Ovary (tissue), 3 donors: ENCODE results near the gene DNAH3.

ENCODE experiments used
- EP300 ChIP-seq: sonication (generic); formaldehyde crosslinking; IDR thresholded peaks from one replicate; pipeline ENCODE4 v1.6.1; 2017; ENCODE audit warnings: antibody characterized with exemption
- POLR2A ChIP-seq: fragments of 450-650 bp; IDR thresholded peaks from one replicate; pipeline ENCODE4 v1.6.1; 2017; ENCODE audit warnings: antibody characterized with exemption, mild to moderate bottlenecking, moderate library complexity
- TF ChIP-seq, protein P1 (sequence below), 3 donors: fragments of 450-650 bp in 2 of 3; fragments of 200-600 bp in 1 of 3; IDR thresholded peaks; one replicate each; pipeline versions ENCODE4 v1.5.1 to v1.8.0; 2016 to 2022; ENCODE audit warnings: antibody characterized with exemption in 3 of 3, mild to moderate bottlenecking in 1 of 3
- donor health status: DM: no; HTN: no; CAD: no.

DNA sequence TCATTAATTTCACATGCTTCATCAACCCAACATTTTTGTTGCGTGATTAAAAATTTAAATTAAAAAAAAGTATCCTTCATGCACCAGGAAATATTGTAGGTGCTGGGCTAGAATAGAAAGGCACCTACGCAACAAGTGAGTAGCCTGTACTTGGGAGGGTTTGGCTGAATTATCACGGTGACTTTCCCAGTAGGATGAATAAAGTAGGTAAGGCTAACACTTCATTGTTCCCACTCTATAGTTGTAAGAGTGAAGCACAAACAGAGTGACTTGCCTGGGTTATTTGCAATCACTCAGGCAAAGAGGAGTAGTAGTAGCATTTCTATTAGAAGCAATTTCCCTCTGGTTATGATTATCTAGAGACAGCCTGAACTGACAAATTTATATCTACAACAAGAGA lies 62.5 kb downstream of the DNAH3 start:
- no peak for TF ChIP-seq POLR2A
- TF ChIP-seq, protein P1, sequence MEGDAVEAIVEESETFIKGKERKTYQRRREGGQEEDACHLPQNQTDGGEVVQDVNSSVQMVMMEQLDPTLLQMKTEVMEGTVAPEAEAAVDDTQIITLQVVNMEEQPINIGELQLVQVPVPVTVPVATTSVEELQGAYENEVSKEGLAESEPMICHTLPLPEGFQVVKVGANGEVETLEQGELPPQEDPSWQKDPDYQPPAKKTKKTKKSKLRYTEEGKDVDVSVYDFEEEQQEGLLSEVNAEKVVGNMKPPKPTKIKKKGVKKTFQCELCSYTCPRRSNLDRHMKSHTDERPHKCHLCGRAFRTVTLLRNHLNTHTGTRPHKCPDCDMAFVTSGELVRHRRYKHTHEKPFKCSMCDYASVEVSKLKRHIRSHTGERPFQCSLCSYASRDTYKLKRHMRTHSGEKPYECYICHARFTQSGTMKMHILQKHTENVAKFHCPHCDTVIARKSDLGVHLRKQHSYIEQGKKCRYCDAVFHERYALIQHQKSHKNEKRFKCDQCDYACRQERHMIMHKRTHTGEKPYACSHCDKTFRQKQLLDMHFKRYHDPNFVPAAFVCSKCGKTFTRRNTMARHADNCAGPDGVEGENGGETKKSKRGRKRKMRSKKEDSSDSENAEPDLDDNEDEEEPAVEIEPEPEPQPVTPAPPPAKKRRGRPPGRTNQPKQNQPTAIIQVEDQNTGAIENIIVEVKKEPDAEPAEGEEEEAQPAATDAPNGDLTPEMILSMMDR (IDR thresholded peaks at IDR 0.05) = no peak
- TF ChIP-seq EP300 = no peak
